Spinal cord (tissue), 10 donors: Measurements from ENCODE around the gene ATXN7L2. TPM values are rescaled to one million over a fixed set of nuclear protein-coding genes. Genes with fewer than 3 reads are reported as not detected.
"Not testable (repeated sequence)": the region's sequence is repeated elsewhere in the genome, so short reads cannot be mapped to it uniquely, and the experiment has no call there.

Source experiments
- DNase-seq, 6 donors: peaks; one replicate each; pipeline versions ENCODE4 v3.0.0 to v3.0.0-alpha.2; 2013 to 2015; ENCODE audit warnings: low spot score in 6 of 6, low read depth in 4 of 6
- H3K27ac ChIP-seq: one replicate; pipeline ENCODE4 v1.5.1; 2013; ENCODE audit warnings: low read depth, low read length, control low read depth
- H3K27me3 ChIP-seq: one replicate; pipeline ENCODE4 v1.6.1; 2013; ENCODE audit warnings: low read length; ENCODE audit not compliant: control insufficient read depth, insufficient read depth
- H3K36me3 ChIP-seq: one replicate; pipeline ENCODE4 v1.6.1; 2013; ENCODE audit warnings: low read length; ENCODE audit not compliant: control insufficient read depth, insufficient read depth
- H3K4me1 ChIP-seq: one replicate; pipeline ENCODE4 v1.6.1; 2013; ENCODE audit warnings: low read length; ENCODE audit not compliant: control insufficient read depth, insufficient read depth
- H3K4me3 ChIP-seq: one replicate; pipeline ENCODE4 v1.5.1; 2013; ENCODE audit warnings: low read depth, low read length, control low read depth
- H3K9me3 ChIP-seq: one replicate; pipeline ENCODE4 v1.6.1; 2013; ENCODE audit warnings: low read length; ENCODE audit not compliant: control insufficient read depth, insufficient read depth
- WGBS: methylation state at CpG from one replicate; pipeline ENCODE4 v1.1.5; 2013; ENCODE audit warnings: missing lambda C conversion rate; ENCODE audit not compliant: insufficient coverage; 5-methylcytosine and 5-hydroxymethylcytosine counted together
- polyA plus RNA-seq, 2 donors: library from polyadenylated mRNA; unstranded; fragments of 120-200 nt; gene quantifications; one replicate each; pipeline ENCODE4 v1.2.1, GENCODE V29; 2013; ENCODE audit not compliant: insufficient read length in 2 of 2
- total RNA-seq, 2 donors: library from RNA; depleted of rRNA in 1 of 2; stranded (reverse); fragments of 120-200 nt in 1 of 2; fragments of >200 nt in 1 of 2; gene quantifications; one replicate each; pipeline versions ENCODE4 v1.2.3 to v1.2.4, GENCODE V29; 2013 to 2014
- donor health status: healthy.

Gene ATXN7L2
- total and polyA plus RNA-seq, 4 donors = 1.6 to 17.1 (median 11.5) TPM

DNA sequence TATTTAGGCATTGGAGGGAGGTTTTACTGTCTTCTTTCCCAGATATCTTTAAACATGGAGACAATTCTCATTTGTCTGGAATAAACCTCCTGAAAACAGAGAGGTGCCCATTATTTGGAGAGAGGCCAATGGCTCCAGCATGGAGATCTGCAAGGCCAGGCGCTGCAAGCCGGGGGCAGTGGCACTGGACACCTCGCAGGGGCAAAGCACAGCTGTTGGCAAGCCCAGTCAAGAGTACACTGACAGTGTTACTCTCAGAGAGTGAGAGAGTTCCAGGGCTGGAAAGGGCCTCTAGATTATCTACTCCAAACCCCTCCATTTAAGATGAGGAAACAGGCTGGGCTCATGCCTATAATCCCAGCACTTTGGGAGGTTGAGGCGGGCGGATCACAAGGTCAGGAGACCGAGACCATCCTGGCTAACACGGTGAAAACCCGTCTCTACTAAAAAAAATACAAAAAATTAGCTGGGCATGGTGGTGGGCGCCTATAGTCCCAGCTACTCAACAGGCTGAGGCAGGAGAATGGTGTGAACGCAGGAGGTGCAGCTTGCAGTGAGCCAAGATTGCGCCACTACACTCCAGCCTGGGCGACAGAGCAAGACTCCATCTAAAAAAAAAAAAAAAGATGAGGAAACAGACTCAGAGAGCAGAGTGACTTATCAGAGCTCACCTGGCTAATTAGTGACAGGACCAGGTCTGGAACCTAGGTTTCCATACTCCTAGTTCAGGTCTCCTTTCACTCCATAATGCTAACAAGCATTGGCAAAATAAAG, 10.2 kb upstream of the ATXN7L2 start:
- not testable (repeated sequence) for H3K27ac ChIP-seq, DNase-seq, H3K4me1 ChIP-seq, H3K4me3 ChIP-seq, H3K9me3 ChIP-seq, H3K36me3 ChIP-seq
- H3K27me3 ChIP-seq = peaks cover 47% of the 10 kb centered on the region
- 89% methylated on average over 5 of the region's 12 CpGs for WGBS

DNA sequence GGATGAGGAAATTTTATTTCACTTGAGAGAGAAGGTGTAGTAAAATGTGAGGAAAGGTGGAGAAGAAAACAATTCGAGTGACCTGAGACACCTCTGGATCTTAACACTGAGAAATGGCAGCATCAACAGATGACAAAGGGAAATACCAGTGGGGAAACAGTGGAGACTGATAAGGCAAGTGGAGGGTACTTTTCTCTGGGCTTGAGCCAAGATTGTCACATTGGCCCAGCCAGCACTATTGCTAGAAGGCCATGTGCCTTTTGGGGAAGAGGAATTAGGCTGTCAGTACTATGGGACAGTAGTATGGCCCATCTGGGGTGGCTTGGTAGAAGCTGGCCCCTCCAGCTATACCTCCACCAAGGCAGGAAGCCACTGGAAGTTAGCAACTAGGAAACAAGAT, 9.0 kb upstream of the ATXN7L2 start:
- Histone ChIP-seq H3K27ac (no peak overlapping the region), H3K27me3 (peaks cover 42% of the 10 kb centered on the region)
- WGBS = 93% methylated on average over 1 of the region's 1 CpG

DNA sequence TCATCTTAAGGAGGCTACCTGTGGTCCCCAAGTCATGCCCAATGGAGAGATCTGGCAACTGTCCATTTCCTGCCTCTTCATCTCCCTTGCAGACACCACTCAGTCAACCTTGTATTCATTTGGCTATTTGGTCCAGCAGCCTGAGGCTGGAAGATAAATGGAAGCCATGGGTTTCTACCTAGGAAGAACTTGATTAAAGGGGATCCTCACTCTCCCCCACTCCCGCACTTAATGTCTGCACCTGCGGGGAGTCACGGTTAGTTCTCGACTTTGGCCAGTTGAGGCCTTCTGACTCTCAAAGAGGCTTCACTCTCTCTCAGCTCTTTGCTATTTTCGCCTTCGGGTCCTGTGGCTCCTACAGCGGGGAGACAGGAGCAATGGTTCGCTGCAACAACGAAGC, 8.4 kb upstream of the ATXN7L2 start:
- H3K9me3 ChIP-seq = no peaks in the 10 kb centered on the region
- 83% methylated on average over 9 of the region's 9 CpGs for WGBS
- H3K36me3 ChIP-seq = no peaks in the 10 kb centered on the region
- no peak for DNase-seq
- H3K27me3 ChIP-seq = peaks cover 37% of the 10 kb centered on the region
- no peaks in the 10 kb centered on the region for H3K4me1 ChIP-seq
- no peak overlapping the region for H3K27ac ChIP-seq
- no peak overlapping the region for H3K4me3 ChIP-seq

More for the DNA sequence above, 9.0 kb upstream of the ATXN7L2 start:
- no peak overlapping the region for H3K4me3 ChIP-seq
- no peaks in the 10 kb centered on the region for H3K36me3 ChIP-seq
- no peaks in the 10 kb centered on the region for H3K9me3 ChIP-seq
- H3K4me1 ChIP-seq = no peaks in the 10 kb centered on the region
- DNase-seq = no peak

DNA sequence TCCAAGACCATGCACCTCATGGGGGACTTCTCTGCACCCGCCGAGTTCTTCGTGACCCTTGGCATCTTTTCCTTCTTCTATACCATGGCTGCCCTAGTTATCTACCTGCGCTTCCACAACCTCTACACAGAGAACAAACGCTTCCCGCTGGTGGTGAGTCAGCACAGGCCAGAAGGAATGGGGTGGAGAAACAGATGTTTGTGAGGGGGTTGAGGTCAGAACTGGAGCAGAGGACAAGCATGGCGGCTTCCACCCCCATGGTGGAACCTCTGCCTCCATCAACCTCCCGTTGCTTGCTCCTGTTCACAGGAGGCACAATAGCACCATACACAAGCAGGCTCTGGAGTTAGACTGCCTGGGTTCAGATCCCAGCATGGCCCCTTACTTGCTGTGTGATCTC, 6.9 kb upstream of the ATXN7L2 start:
- H3K4me3 ChIP-seq = no peak overlapping the region
- peaks cover 22% of the 10 kb centered on the region for H3K27me3 ChIP-seq
- H3K4me1 ChIP-seq = peaks cover 3% of the 10 kb centered on the region
- H3K27ac ChIP-seq = no peak overlapping the region
- no CpG with 5 or more reads among the region's 8 CpGs for WGBS
- no peaks in the 10 kb centered on the region for H3K9me3 ChIP-seq
- H3K36me3 ChIP-seq = no peaks in the 10 kb centered on the region
- DNase-seq = no peak

DNA sequence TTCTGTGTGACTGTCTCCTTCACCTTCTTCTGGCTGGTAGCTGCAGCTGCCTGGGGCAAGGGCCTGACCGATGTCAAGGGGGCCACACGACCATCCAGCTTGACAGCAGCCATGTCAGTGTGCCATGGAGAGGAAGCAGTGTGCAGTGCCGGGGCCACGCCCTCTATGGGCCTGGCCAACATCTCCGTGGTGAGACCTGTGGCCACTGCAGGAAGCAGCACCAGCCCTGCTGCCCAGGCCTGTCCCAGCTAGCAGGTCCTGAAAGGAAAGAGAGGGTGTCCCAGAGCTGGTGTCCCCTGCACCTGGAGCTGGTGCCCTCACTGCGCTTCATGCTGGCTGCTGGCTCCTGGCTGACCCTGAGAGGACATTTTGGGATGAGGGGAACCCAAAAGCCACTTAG, 5.9 kb upstream of the ATXN7L2 start:
- no peaks in the 10 kb centered on the region for H3K36me3 ChIP-seq

DNA sequence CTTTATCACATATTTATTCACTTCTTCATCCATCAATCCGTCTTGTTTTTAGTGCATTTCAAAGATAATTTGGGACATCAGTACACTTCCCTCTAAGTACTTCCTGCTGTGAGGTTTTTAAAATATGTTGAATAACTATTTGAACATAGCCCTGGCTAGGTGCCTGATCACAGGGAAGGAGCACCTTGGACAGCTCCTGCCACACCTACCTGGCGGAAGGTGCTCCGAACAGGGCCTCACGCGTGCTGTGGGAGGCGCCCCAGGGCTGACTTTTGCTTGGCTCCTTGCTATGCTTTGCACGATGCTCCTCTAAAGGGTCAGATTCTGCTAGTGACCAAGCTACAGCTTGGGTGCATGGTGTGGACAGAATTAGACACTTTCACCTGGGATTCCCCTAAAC, 4.9 kb upstream of the ATXN7L2 start:
- peaks cover 10% of the 10 kb centered on the region for H3K4me1 ChIP-seq
- 25% methylated on average over 6 of the region's 7 CpGs for WGBS

More for the DNA sequence above, 5.9 kb upstream of the ATXN7L2 start:
- Histone ChIP-seq H3K27ac (no peak overlapping the region), H3K4me1 (peaks cover 3% of the 10 kb centered on the region), H3K4me3 (no peak overlapping the region), H3K27me3 (peaks cover 22% of the 10 kb centered on the region), H3K9me3 (no peaks in the 10 kb centered on the region)
- no peak for DNase-seq
- 71% methylated on average over 6 of the region's 6 CpGs for WGBS

DNA sequence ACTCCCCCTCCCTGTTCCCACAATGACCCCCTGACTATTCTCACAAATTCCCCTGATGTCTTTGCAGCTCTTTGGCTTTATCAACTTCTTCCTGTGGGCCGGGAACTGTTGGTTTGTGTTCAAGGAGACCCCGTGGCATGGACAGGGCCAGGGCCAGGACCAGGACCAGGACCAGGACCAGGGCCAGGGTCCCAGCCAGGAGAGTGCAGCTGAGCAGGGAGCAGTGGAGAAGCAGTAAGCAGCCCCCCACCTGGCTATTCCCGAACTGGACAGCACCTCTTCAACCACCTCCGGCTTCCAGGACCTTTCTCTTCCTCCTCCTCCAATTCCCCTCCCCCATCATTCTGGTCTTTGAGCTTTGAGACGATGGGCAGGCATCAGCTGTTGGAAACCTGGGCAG, 4.4 kb upstream of the ATXN7L2 start:
- Histone ChIP-seq H3K4me1 (peaks cover 12% of the 10 kb centered on the region), H3K4me3 (no peak overlapping the region), H3K27me3 (peaks cover 20% of the 10 kb centered on the region), H3K36me3 (no peaks in the 10 kb centered on the region), H3K27ac (no peak overlapping the region), H3K9me3 (no peaks in the 10 kb centered on the region)
- WGBS = 68% methylated on average over 5 of the region's 5 CpGs
- no peak for DNase-seq

More for the DNA sequence above, 4.9 kb upstream of the ATXN7L2 start:
- Histone ChIP-seq H3K36me3 (no peaks in the 10 kb centered on the region), H3K4me3 (no peak overlapping the region), H3K27me3 (peaks cover 20% of the 10 kb centered on the region), H3K9me3 (no peaks in the 10 kb centered on the region), H3K27ac (no peak overlapping the region)
- no peak for DNase-seq

DNA sequence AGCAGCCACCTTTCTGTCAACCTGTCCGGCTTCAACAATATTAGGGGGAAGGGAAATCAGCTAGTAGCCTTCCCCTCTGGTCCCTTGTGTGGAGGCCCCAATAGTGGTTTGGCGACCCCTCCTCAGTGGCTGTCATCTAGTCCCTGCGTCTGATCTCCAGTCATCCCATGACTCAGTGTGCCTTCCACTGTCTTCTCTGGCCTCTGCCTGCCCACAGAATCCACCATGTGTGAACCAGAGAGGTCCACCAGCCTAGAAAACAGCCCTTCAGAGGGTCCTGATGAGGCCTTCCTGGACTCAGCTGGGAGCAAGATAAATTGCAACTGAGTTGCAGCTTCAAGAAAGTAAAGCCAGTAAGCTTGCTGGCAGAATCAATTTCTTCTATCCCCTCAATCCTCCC, 3.8 kb upstream of the ATXN7L2 start:
- H3K27ac ChIP-seq = no peak overlapping the region
- 100% methylated on average over 3 of the region's 3 CpGs for WGBS
- DNase-seq = no peak
- no peaks in the 10 kb centered on the region for H3K36me3 ChIP-seq
- no peak overlapping the region for H3K4me3 ChIP-seq
- H3K4me1 ChIP-seq = peaks cover 18% of the 10 kb centered on the region
- no peaks in the 10 kb centered on the region for H3K9me3 ChIP-seq
- H3K27me3 ChIP-seq = peaks cover 20% of the 10 kb centered on the region

DNA sequence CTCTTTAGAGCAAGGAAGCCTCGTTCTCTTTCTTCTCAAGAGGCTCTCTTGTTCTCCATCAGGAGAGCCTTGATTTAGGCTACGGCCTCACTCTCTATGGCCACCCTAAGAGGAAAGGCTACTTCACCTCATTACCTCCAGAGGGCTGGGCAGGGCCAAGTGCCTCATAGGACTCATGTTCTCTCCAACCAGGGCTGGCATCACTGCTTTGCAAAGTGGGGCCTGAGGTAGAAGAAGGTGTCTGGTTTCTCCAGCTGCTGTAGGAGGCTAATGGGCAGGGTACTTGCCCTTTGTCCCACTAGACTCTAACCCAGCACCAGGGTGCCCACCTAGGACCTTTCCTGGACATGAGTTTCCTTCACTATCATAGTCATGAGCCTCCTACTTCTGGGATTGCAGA, 2.1 kb upstream of the ATXN7L2 start:
- WGBS = 50% methylated on average over 1 of the region's 2 CpGs
- Histone ChIP-seq H3K27me3 (peaks cover 12% of the 10 kb centered on the region), H3K9me3 (no peaks in the 10 kb centered on the region), H3K27ac (no peak overlapping the region), H3K4me3 (no peak overlapping the region), H3K4me1 (peaks cover 20% of the 10 kb centered on the region), H3K36me3 (peaks cover 6% of the 10 kb centered on the region)
- DNase-seq = no peak

DNA sequence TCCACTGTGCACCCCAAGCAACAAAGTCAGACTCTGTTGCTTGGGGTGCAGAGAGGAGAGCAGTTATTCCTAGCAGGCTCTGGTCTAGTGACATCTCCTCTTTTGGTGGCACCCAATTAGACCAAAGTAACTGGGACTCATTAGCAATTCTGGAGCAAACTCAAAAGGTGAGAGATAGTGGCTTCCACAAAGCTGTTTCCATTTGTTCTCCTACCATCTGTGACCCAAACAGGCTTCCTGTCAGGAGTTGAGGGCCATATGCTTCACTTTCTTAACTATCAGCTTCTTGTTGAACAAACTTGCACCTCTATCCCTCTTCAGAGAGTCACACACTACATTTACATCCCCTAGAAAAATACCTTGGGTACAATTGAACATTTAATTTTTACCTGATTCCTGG, 1.5 kb upstream of the ATXN7L2 start:
- H3K4me3 ChIP-seq = no peak overlapping the region
- H3K36me3 ChIP-seq = peaks cover 10% of the 10 kb centered on the region
- H3K27ac ChIP-seq = no peak overlapping the region
- H3K9me3 ChIP-seq = no peaks in the 10 kb centered on the region
- H3K27me3 ChIP-seq = peaks cover 10% of the 10 kb centered on the region
- peaks cover 24% of the 10 kb centered on the region for H3K4me1 ChIP-seq
- DNase-seq = no peak
